GM21528 (cell line): ENCODE results near the gene PLCG1.
"Not testable (repeated sequence)": the region's sequence is repeated elsewhere in the genome, so short reads cannot be mapped to it uniquely, and the experiment has no call there.

Experiments
- ATAC-seq: cut with Tn5 transposase; IDR thresholded peaks from one replicate; pipeline ENCODE4 v1.9.1; 2021; ENCODE audit warnings: mild to moderate bottlenecking, moderate library complexity; ENCODE audit not compliant: unreplicated experiment, low FRiP score

PLCG1 gene

DNA sequence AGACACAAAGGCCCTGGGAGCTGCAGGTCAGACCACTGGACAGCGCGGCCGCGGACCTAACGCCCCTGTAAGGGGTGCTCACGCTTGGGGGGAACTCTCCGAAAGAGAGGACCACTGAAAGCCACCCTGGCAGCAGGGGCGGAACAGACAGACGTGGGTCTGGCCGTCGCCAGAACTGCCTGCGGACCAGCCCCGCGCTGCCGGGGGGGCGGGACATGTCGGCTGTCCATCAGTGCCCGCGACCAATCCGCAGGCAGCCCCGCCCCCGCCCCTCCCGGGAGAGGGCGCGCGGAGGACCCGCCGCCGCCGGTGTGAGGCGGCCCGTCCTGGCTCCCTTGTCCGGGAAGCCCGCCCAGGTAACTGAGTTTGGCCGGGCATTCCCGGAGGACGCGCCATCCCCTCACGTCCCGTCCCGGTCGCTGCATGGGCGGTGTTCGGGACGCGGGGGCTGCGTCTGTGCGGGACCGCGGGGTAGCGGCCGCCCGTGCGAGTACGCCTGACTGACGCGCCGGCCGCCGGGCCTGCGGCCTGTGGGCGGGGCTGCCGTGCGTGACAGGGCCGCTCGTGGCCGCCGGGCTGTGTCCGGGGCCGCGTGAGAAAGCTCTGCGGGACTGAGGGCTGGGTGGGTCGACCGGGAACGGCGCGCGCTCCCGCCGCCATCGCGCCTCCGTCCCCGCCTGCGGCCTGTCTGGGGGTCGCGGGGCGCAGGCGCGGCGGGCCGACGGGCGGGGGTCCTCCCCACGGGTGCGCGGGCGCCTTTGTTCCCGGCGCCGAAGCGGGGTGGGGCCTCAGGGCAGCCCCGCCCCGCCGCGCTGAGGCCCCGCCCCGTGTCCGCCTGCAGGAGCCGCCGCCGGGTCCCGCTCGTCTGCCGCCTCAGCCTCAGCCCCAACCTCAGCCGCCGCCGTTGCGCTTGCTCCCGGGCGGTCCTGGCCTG lies at the start of gene PLCG1:
TSS of gene PLCG1 (plus strand) at position 864 of the 934 bp plus-strand sequence. CDS start 99 bp downstream, outside the sequence.
- ATAC-seq = peak; percentile 71

- ATAC-seq = no peak
Measured at GRCh38 chr20:41087777-41088176, 49.6 kb upstream of the PLCG1 start.

DNA sequence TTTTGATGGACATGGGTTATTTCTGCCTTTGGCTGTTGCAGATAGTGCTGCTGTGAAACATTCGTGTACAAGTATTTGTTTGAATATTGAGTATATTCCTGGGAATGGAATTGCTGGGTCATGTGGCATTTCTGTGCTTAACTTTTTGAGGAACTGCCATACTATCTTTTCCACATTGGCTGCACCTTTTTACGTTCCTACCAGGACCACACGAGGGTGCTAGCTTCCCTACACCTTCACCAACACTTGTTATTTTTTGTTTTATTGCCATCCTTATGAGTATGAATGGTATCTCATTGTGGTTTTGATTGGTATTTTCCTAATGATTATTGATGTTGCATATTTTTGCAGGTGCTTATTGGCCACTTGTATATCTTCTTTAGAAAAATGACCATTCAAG lies 47.8 kb upstream of the PLCG1 start:
- no peak for ATAC-seq

DNA sequence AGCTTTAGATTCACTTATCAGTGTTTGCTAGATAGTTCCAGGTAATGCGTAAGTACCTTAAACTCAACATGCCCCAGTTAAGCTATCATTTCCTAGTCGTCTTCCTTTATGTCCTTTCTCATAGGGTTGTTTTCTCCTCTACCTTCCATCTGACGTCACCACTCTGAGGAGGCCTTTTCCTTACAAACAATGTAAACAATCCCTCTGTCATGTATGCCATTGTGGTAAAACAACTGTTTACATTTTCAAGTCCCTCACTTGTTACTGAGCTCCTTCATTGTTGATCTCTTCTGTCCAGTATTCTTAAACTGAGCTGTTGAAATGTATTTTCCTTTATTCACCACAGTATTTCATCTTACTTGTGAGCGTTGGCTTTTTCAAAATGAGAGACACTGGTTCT lies 45.4 kb upstream of the PLCG1 start:
- no peak for ATAC-seq

- no peak for ATAC-seq
Measured at GRCh38 chr20:41094353-41095055, 42.8 kb upstream of the PLCG1 start.

GRCh38 chr20:41095110-41095969 lies 42.0 kb upstream of the PLCG1 start:
- ATAC-seq = peak; percentile 66

DNA sequence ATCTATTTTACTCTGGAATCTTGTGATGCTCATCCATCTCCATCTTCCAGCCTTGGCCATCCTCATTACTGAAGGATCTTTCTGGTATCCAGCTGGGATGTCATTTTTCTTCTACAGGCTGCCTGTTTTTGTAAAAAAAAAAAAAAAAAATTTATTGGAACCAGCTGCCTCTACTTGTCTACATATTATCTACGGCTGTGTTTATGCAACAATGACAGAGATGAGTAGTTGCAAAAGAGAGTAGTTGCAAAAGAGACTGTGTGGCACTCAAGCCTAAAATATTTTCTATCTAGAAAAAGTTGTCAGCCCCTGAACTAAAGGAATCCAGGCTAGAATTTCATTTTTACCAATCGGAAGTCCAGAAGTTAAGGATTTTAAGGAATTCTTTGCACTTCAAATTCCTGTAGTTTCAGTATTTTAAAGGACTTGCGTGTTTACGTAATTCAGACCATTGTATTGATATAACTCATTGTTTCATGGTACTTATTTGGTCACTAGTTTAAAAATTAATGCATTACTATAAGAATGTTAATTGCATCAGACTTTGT lies 38.6 kb upstream of the PLCG1 start:
- ATAC-seq = no peak

- ATAC-seq = no peak
Measured at GRCh38 chr20:41100001-41100480, 37.3 kb upstream of the PLCG1 start.

GRCh38 chr20:41101660-41102059 lies 35.7 kb upstream of the PLCG1 start:
- no peak for ATAC-seq

DNA sequence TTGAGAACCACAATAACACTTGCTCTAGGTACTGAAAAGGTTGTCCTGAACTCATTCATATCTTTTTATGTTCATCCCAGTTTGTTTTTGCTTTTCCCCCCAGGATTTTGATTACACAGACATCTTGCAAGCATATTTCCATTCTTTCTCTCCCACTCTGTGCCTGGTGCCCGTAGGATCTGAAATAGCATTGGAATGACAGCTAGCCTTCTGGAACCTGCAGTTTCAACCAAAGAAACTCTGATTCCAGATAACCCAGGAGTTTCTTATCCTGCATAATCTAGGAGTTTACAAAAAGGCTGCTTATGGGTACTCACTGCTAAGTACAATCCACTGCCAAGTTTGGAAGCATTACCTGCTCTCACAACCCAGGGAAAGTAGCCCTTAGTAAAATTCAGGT lies 28.8 kb upstream of the PLCG1 start:
- ATAC-seq = no peak

GRCh38 chr20:41110012-41110411 lies 27.3 kb upstream of the PLCG1 start:
- no peak for ATAC-seq

DNA sequence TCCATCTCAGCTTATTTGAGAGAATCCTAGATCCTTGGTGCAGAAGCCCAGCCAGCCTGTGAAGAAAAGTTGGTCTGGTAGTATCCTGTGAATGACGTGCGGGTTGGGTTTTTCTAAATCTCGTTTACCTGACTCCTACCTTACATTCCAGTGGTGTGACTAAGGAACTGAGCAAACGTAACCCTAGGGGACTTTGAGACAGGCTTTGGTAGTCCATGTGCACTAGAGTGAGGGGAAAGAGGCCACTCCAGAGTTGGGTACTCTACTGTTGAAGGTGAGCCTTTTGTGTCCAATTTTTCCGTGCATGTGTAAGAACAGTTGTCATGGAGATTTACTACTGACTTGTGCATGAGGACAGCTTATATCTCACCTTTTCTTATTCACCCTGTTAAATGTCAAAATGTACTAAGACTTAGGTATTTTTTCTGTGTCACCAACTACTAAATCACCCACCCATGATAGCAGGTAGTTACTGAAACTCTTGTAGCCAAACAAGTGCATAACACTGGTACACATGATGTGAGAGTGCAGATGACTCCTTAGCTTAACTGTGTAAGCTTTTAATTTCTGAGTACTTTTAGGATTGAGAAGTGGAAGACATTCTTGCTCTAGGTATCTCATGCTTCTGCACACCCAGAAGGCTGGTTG lies 26.3 kb upstream of the PLCG1 start:
- no peak for ATAC-seq

DNA sequence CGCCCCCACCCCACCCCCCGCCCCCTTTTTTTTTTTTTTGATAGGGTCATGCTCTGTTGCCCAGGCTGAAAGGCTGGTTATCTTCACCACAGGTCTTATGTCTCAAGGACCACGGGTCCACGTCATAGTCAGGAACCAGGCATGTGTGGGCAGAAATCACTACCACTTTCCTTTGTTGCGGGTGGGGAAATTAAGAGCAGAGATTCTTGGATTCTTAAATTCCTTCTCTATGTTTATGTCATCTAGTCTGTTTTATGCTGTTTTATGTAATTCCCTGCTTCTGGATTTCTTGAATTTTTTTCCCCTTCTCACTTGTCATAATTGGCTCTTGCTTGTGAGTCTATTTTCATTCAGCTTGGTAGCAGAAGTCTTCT lies 25.8 kb upstream of the PLCG1 start:
- ATAC-seq = no peak

DNA sequence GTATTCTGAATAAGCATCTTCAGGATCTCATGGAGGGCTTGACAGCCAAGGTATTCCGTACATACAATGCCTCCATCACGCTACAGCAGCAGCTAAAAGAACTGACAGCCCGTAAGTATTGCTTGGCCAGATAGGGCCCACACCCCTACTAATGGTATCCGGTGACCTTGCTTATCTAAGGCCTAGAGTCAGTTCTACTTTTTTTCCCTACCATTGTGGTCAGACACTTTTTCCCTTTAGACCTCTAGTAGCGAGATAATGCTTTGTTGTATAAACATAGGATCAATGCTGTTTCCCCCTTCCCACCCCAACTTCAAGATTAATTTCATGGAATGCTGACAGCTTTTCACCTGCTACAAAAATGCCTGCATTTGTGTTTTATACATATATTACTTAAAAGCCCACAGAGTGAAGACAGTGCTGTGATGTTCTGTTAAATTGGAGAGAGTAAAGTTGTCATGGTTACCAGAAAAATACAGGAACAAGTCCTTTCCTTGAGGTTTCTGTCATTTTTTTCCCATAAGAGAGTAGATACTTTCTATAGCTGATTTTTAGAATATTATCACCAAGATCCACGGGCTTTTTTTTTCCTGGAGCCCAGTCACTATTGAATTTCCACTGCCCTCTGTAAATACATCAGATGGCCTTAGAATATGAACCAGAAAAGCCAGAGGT lies 20.9 kb upstream of the PLCG1 start:
- no peak for ATAC-seq

- not testable (repeated sequence) for ATAC-seq
Measured at GRCh38 chr20:41118159-41118558, 19.2 kb upstream of the PLCG1 start.

GRCh38 chr20:41118632-41119031 lies 18.7 kb upstream of the PLCG1 start:
- ATAC-seq = no peak

- no peak for ATAC-seq
Measured at GRCh38 chr20:41119614-41120561, 17.5 kb upstream of the PLCG1 start.

- ATAC-seq = no peak
Measured at GRCh38 chr20:41121399-41121798, 15.9 kb upstream of the PLCG1 start.
